ENCODE data around the gene KIAA1328.

KIAA1328 gene

DNA sequence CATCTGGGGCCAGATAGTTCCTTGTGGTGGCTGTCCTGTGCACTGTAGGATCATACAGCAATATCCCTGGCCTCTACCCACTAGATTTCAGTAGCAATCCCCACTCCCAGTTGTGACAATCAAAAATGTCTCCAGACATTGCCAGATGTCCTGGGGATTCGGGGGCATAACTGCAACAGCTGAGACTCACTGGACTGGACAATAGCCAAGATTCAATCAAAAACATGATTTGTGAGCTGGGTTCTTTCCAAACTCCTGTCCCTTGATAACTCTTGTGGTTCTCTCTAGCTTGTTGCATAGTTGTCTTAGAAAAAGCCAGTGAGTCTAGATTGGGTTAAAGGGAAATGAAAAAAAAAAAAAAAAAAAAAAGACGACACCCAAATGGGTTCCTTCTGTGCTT lies 443.3 kb downstream of the KIAA1328 start:
- Histone ChIP-seq H3K27ac (replicated peaks) (no peak overlapping the region), H3K27me3 (ENCODE audit: insufficient read depth, poor library complexity, severe bottlenecking) (peaks cover 30% of the 10 kb centered on the region), H3K4me3 (replicated peaks; ENCODE audit: insufficient read depth, low read length) (no peak overlapping the region)
- TF ChIP-seq POLR2AphosphoS5 (IDR thresholded peaks at IDR 0.05; ENCODE audit: low read depth) (no peak), SPI1 (IDR thresholded peaks at IDR 0.05; ENCODE audit: borderline replicate concordance, low read depth) (no peak), GABPA (IDR thresholded peaks at IDR 0.05; ENCODE audit: low read depth) (no peak)
- TF ChIP-seq, protein P1, sequence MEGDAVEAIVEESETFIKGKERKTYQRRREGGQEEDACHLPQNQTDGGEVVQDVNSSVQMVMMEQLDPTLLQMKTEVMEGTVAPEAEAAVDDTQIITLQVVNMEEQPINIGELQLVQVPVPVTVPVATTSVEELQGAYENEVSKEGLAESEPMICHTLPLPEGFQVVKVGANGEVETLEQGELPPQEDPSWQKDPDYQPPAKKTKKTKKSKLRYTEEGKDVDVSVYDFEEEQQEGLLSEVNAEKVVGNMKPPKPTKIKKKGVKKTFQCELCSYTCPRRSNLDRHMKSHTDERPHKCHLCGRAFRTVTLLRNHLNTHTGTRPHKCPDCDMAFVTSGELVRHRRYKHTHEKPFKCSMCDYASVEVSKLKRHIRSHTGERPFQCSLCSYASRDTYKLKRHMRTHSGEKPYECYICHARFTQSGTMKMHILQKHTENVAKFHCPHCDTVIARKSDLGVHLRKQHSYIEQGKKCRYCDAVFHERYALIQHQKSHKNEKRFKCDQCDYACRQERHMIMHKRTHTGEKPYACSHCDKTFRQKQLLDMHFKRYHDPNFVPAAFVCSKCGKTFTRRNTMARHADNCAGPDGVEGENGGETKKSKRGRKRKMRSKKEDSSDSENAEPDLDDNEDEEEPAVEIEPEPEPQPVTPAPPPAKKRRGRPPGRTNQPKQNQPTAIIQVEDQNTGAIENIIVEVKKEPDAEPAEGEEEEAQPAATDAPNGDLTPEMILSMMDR (IDR thresholded peaks at IDR 0.05; ENCODE audit: insufficient read depth, low read length), result no peak
- TF ChIP-seq, protein P2, sequence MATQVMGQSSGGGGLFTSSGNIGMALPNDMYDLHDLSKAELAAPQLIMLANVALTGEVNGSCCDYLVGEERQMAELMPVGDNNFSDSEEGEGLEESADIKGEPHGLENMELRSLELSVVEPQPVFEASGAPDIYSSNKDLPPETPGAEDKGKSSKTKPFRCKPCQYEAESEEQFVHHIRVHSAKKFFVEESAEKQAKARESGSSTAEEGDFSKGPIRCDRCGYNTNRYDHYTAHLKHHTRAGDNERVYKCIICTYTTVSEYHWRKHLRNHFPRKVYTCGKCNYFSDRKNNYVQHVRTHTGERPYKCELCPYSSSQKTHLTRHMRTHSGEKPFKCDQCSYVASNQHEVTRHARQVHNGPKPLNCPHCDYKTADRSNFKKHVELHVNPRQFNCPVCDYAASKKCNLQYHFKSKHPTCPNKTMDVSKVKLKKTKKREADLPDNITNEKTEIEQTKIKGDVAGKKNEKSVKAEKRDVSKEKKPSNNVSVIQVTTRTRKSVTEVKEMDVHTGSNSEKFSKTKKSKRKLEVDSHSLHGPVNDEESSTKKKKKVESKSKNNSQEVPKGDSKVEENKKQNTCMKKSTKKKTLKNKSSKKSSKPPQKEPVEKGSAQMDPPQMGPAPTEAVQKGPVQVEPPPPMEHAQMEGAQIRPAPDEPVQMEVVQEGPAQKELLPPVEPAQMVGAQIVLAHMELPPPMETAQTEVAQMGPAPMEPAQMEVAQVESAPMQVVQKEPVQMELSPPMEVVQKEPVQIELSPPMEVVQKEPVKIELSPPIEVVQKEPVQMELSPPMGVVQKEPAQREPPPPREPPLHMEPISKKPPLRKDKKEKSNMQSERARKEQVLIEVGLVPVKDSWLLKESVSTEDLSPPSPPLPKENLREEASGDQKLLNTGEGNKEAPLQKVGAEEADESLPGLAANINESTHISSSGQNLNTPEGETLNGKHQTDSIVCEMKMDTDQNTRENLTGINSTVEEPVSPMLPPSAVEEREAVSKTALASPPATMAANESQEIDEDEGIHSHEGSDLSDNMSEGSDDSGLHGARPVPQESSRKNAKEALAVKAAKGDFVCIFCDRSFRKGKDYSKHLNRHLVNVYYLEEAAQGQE (IDR thresholded peaks at IDR 0.05; ENCODE audit: insufficient replicate concordance, low read depth), result no peak
- no peak for DNase-seq (ENCODE audit: low read depth in 1 of 2, low spot score in 1 of 2)

DNA sequence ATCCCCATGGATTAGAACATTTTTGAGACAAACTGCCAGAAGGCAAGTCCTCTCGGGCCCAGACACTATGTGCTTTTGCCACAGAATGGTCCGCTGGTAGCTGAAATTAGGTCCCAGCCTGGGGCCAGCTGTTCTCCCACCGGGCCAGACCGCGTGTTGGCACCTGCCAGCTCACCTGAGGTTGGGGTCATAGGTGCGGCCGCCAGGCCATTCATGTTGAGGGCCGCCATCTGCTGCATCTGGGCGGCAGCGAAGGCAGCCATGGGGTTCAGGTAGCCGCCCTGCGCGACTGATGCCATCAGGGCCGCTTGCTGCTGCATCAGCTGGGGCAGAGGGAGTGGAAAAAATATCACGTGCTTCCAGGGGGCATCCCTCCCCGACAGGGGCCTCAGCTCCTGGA lies 443.9 kb downstream of the KIAA1328 start:
- no peak overlapping the region for H3K27ac ChIP-seq (replicated peaks)
- H3K4me3 ChIP-seq (replicated peaks; ENCODE audit: insufficient read depth, low read length), result no peak overlapping the region
- H3K27me3 ChIP-seq (ENCODE audit: insufficient read depth, poor library complexity, severe bottlenecking), result peaks cover 30% of the 10 kb centered on the region
- TF ChIP-seq, protein P1 (IDR thresholded peaks at IDR 0.05; ENCODE audit: insufficient read depth, low read length), result no peak
- TF ChIP-seq SPI1 (IDR thresholded peaks at IDR 0.05; ENCODE audit: borderline replicate concordance, low read depth), result no peak
- no peak for DNase-seq (ENCODE audit: low read depth in 1 of 2, low spot score in 1 of 2)

DNA sequence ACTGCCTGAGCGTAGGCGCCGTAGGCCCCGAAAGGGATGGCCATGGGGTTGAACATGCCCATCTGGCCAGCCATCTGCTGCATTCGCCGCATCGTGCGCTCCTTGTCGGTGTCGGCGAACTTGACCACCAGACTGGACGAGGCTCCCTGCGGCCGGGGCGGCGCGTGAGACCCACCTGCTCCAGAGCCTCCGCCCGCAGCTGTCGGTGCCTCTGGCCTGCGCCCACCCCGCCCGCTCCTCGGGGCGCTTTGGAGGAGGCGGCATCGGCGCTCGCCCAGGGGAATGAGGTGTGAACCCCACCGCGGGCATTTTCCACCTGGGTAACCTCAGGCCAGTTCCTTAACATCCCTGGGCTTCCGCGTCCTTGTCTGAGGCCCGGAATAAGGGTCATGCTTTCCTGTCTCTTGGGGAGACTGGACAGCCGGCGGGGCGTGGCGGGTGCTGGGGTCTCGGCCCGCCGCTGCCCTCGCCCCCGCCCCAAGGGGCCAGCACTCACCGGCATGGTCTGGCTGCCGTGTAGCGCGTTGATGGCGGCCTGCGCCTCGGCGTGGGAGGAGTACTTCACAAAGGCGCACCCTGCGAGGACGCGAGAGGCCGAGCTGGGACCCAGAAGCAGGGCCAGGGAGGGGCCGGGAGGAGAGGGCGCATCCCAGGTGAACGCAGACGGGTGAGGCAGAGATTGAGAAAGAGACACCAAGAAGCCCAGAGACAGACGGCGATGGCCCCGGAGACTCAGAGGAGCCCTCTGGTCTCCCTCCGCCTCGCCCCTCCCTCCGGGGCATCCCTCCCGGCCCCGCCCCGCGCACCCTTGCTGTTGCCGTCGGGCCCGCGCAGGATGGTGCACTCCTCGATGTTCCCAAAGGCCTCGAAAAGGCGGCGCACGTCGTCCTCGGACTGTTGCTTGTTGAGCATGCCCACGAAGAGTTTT lies 445.6 kb downstream of the KIAA1328 start:
- Histone ChIP-seq H3K27me3 (ENCODE audit: insufficient read depth, poor library complexity, severe bottlenecking) (peaks cover 30% of the 10 kb centered on the region), H3K4me3 (replicated peaks; ENCODE audit: insufficient read depth, low read length) (no peak overlapping the region)
- TF ChIP-seq GABPA (IDR thresholded peaks at IDR 0.05; ENCODE audit: low read depth), result no peak
- TF ChIP-seq SPI1 (IDR thresholded peaks at IDR 0.05; ENCODE audit: borderline replicate concordance, low read depth), result no peak
- TF ChIP-seq, protein P1 (IDR thresholded peaks at IDR 0.05; ENCODE audit: insufficient read depth, low read length), result no peak
- TF ChIP-seq POLR2AphosphoS5 (IDR thresholded peaks at IDR 0.05; ENCODE audit: low read depth), result no peak
- TF ChIP-seq, protein P2 (IDR thresholded peaks at IDR 0.05; ENCODE audit: insufficient replicate concordance, low read depth), result no peak

More for the DNA sequence above, 445.6 kb downstream of the KIAA1328 start:
- DNase-seq (ENCODE audit: low read depth in 1 of 2, low spot score in 1 of 2), result no peak
- no peak overlapping the region for H3K27ac ChIP-seq (replicated peaks)
